ENCODE data around the gene URB1. TPM values are rescaled to one million over a fixed set of nuclear protein-coding genes. Genes with fewer than 3 reads are reported as not detected.
"Not testable (repeated sequence)": the region's sequence is repeated elsewhere in the genome, so short reads cannot be mapped to it uniquely, and the experiment has no call there.

URB1 gene
- total RNA-seq, 8 experiments from 2014 or later, result 6.5 to 40.6 (median 17.0) TPM

- WGBS, 10 experiments, result 55 to 100% (median 91%) methylated on average over 2 to 6 of the region's 6 CpGs
- no peaks in the 10 kb centered on the region for H3K4me1 ChIP-seq (replicated peaks in 1 of 2)
- H3K27ac ChIP-seq, result no peak overlapping the region
- in situ Hi-C loops (cut with MboI; ENCODE audit: low pct_unique_long_range_greater_than_20kb in 2 of 9, low sequenced_read_pairs in 9 of 9, unreplicated experiment in 9 of 9), result no loop called here
- no peak overlapping the region for H3K4me3 ChIP-seq
- no peak for ATAC-seq (replicated peaks in 6 of 8)
These were observed 11.2 kb downstream of the URB1 start for GRCh38 chr21:32381571-32381970.

- 60 to 100% (median 77%) methylated on average over 1 to 4 of the region's 4 CpGs; no CpG with 5 or more reads in 3 of the 10 experiments for WGBS, 10 experiments
- H3K4me1 ChIP-seq (replicated peaks in 1 of 2), result no peaks in the 10 kb centered on the region
- in situ Hi-C loops (cut with MboI; ENCODE audit: low pct_unique_long_range_greater_than_20kb in 2 of 9, low sequenced_read_pairs in 9 of 9, unreplicated experiment in 9 of 9), result no loop called here
- no peak for ATAC-seq (replicated peaks in 6 of 8)
- H3K27ac ChIP-seq, result no peak overlapping the region
- no peak overlapping the region for H3K4me3 ChIP-seq
These were observed 11.9 kb downstream of the URB1 start for GRCh38 chr21:32380940-32381339.

- H3K4me3 ChIP-seq, result no peak overlapping the region
- no peak for ATAC-seq (replicated peaks in 6 of 8)
- in situ Hi-C loops (cut with MboI; ENCODE audit: low pct_unique_long_range_greater_than_20kb in 2 of 9, low sequenced_read_pairs in 9 of 9, unreplicated experiment in 9 of 9), result no loop called here
- H3K27ac ChIP-seq, result no peak overlapping the region
- WGBS, 10 experiments, result 30 to 90% (median 77%) methylated on average over 1 to 4 of the region's 5 CpGs; no CpG with 5 or more reads in 4 of the 10 experiments
- no peaks in the 10 kb centered on the region for H3K4me1 ChIP-seq (replicated peaks in 1 of 2)
These were observed 13.9 kb downstream of the URB1 start for GRCh38 chr21:32378956-32379355.

- ATAC-seq (replicated peaks in 6 of 8), result no peak
- in situ Hi-C loops (cut with MboI; ENCODE audit: low pct_unique_long_range_greater_than_20kb in 2 of 9, low sequenced_read_pairs in 9 of 9, unreplicated experiment in 9 of 9), result no loop called here
- 60 to 100% (median 82%) methylated on average over 1 to 7 of the region's 7 CpGs; no CpG with 5 or more reads in 2 of the 10 experiments for WGBS, 10 experiments
- Histone ChIP-seq H3K4me1 (replicated peaks in 1 of 2) (no peaks in the 10 kb centered on the region), H3K27ac (no peak overlapping the region), H3K4me3 (no peak overlapping the region)
These were observed 14.8 kb downstream of the URB1 start for GRCh38 chr21:32377991-32378390.

- Histone ChIP-seq H3K4me3 (no peak overlapping the region), H3K4me1 (replicated peaks in 1 of 2) (no peaks in the 10 kb centered on the region), H3K27ac (no peak overlapping the region)
- WGBS, 10 experiments, result 75 to 100% (median 80%) methylated on average over 1 to 4 of the region's 8 CpGs; no CpG with 5 or more reads in 5 of the 10 experiments
- in situ Hi-C loops (cut with MboI; ENCODE audit: low pct_unique_long_range_greater_than_20kb in 2 of 9, low sequenced_read_pairs in 9 of 9, unreplicated experiment in 9 of 9), result no loop called here
- ATAC-seq (replicated peaks in 6 of 8), result no peak
These were observed 15.3 kb downstream of the URB1 start for GRCh38 chr21:32377506-32377905.

GRCh38 chr21:32372755-32373154 lies 20.1 kb downstream of the URB1 start:
- 24 to 100% (median 83%) methylated on average over 1 to 3 of the region's 3 CpGs for WGBS, 10 experiments
- Histone ChIP-seq H3K4me3 (no peak overlapping the region), H3K4me1 (replicated peaks in 1 of 2) (peaks cover 7 to 10% of the 10 kb centered on the region in 2 donors), H3K27ac (no peak overlapping the region)
- in situ Hi-C loops (cut with MboI; ENCODE audit: low pct_unique_long_range_greater_than_20kb in 2 of 9, low sequenced_read_pairs in 9 of 9, unreplicated experiment in 9 of 9), result no loop called here
- ATAC-seq (replicated peaks in 6 of 8), result peak in 3 of 8 experiments; percentile 58 to 75 (median 58)

GRCh38 chr21:32371913-32372314 lies 20.9 kb downstream of the URB1 start:
- WGBS, 10 experiments, result 0 to 100% (median 82%) methylated on average over 1 to 5 of the region's 6 CpGs
- Histone ChIP-seq H3K4me3 (no peak overlapping the region), H3K4me1 (replicated peaks in 1 of 2) (peaks cover 7 to 10% of the 10 kb centered on the region in 2 donors), H3K27ac (no peak overlapping the region)
- in situ Hi-C loops (cut with MboI; ENCODE audit: low pct_unique_long_range_greater_than_20kb in 2 of 9, low sequenced_read_pairs in 9 of 9, unreplicated experiment in 9 of 9), result no loop called here
- ATAC-seq (replicated peaks in 6 of 8), result peak in 5 of 8 experiments; percentile 22 to 55 (median 47)

- Histone ChIP-seq H3K4me3 (no peak overlapping the region), H3K27ac (peak overlapping the region in 1 of 2 donors; percentile 57), H3K4me1 (replicated peaks in 1 of 2) (peaks cover 7 to 10% of the 10 kb centered on the region in 2 donors)
- peak; percentile 22 to 91 (median 82) for ATAC-seq (replicated peaks in 6 of 8)
- in situ Hi-C loops (cut with MboI; ENCODE audit: low pct_unique_long_range_greater_than_20kb in 2 of 9, low sequenced_read_pairs in 9 of 9, unreplicated experiment in 9 of 9), result no loop called here
- 11 to 75% (median 58%) methylated on average over 2 to 6 of the region's 6 CpGs for WGBS, 10 experiments
These were observed 21.6 kb downstream of the URB1 start for GRCh38 chr21:32370998-32371766.

GRCh38 chr21:32368961-32369360 lies 23.9 kb downstream of the URB1 start:
- H3K27ac ChIP-seq; in situ Hi-C loops (cut with MboI; ENCODE audit: low pct_unique_long_range_greater_than_20kb in 2 of 9, low sequenced_read_pairs in 9 of 9, unreplicated experiment in 9 of 9); H3K4me3 ChIP-seq; ATAC-seq (replicated peaks in 6 of 8): not testable (repeated sequence)
- WGBS, 10 experiments, result 73 to 100% (median 95%) methylated on average over 1 of the region's 1 CpG; no CpG with 5 or more reads in 6 of the 10 experiments
- peaks cover 7 to 10% of the 10 kb centered on the region in 2 donors for H3K4me1 ChIP-seq (replicated peaks in 1 of 2)

GRCh38 chr21:32368386-32368785 lies 24.4 kb downstream of the URB1 start:
- Histone ChIP-seq H3K4me1 (replicated peaks in 1 of 2) (peaks cover 7 to 10% of the 10 kb centered on the region in 2 donors), H3K27ac (no peak overlapping the region), H3K4me3 (no peak overlapping the region)
- ATAC-seq (replicated peaks in 6 of 8), result no peak
- 49 to 100% (median 87%) methylated on average over 2 to 9 of the region's 9 CpGs; no CpG with 5 or more reads in 2 of the 10 experiments for WGBS, 10 experiments
- in situ Hi-C loops (cut with MboI; ENCODE audit: low pct_unique_long_range_greater_than_20kb in 2 of 9, low sequenced_read_pairs in 9 of 9, unreplicated experiment in 9 of 9), result no loop called here

- no peak overlapping the region for H3K27ac ChIP-seq
- WGBS, 10 experiments, result 100% methylated on average over 1 of the region's 1 CpG; no CpG with 5 or more reads in 6 of the 10 experiments
These were observed 25.7 kb downstream of the URB1 start for GRCh38 chr21:32367158-32367557.

GRCh38 chr21:32366191-32366590 lies 26.6 kb downstream of the URB1 start:
- in situ Hi-C loops (cut with MboI; ENCODE audit: low pct_unique_long_range_greater_than_20kb in 2 of 9, low sequenced_read_pairs in 9 of 9, unreplicated experiment in 9 of 9), result no loop called here
- 81 to 100% (median 100%) methylated on average over 1 to 4 of the region's 4 CpGs; no CpG with 5 or more reads in 2 of the 10 experiments for WGBS, 10 experiments
- Histone ChIP-seq H3K4me3 (no peak overlapping the region), H3K4me1 (replicated peaks in 1 of 2) (peaks cover 3 to 7% of the 10 kb centered on the region in 2 donors), H3K27ac (no peak overlapping the region)
- ATAC-seq (replicated peaks in 6 of 8), result no peak

More at GRCh38 chr21:32367158-32367557, 25.7 kb downstream of the URB1 start:
- H3K4me1 ChIP-seq (replicated peaks in 1 of 2), result peaks cover 7 to 10% of the 10 kb centered on the region in 2 donors
- H3K4me3 ChIP-seq, result no peak overlapping the region
- ATAC-seq (replicated peaks in 6 of 8), result peak in 1 of 8 experiments; percentile 4
- in situ Hi-C loops (cut with MboI; ENCODE audit: low pct_unique_long_range_greater_than_20kb in 2 of 9, low sequenced_read_pairs in 9 of 9, unreplicated experiment in 9 of 9), result no loop called here

GRCh38 chr21:32364796-32365195 lies 28.0 kb downstream of the URB1 start:
- in situ Hi-C loops (cut with MboI; ENCODE audit: low pct_unique_long_range_greater_than_20kb in 2 of 9, low sequenced_read_pairs in 9 of 9, unreplicated experiment in 9 of 9), result no loop called here
- Histone ChIP-seq H3K4me3 (no peak overlapping the region), H3K4me1 (replicated peaks in 1 of 2) (no peaks in the 10 kb centered on the region), H3K27ac (no peak overlapping the region)
- 27 to 100% (median 62%) methylated on average over 1 to 3 of the region's 4 CpGs; no CpG with 5 or more reads in 3 of the 10 experiments for WGBS, 10 experiments
- peak in 6 of 8 experiments; percentile 16 to 80 (median 52) for ATAC-seq (replicated peaks in 6 of 8)

All from motor neuron (in vitro differentiated cells).